Liver (tissue), 9 donors: ENCODE results near the gene C1orf174. TPM values are rescaled to one million over a fixed set of nuclear protein-coding genes. Genes with fewer than 3 reads are reported as not detected.

Experiments used
- DNase-seq: peaks from one replicate; pipeline ENCODE4 v3.0.0-alpha.2; 2017; ENCODE audit warnings: low spot score
- H3K27ac ChIP-seq, 2 donors: one replicate each; pipeline ENCODE4 v1.7.0; 2013; ENCODE audit warnings: inconsistent platforms in 2 of 2, low read length in 2 of 2, control low read depth in 1 of 2, low read depth in 1 of 2, mild to moderate bottlenecking in 1 of 2
- H3K27me3 ChIP-seq, 4 donors: one replicate each; pipeline versions ENCODE4 v1.6.1 to v1.7.0; 2013; ENCODE audit warnings: low read length in 3 of 4, inconsistent platforms in 1 of 4, mild to moderate bottlenecking in 1 of 4, moderate library complexity in 1 of 4; ENCODE audit not compliant: control insufficient read depth in 4 of 4, insufficient read depth in 4 of 4
- H3K36me3 ChIP-seq, 4 donors: one replicate each; pipeline versions ENCODE4 v1.6.1 to v1.7.0; 2013; ENCODE audit warnings: low read length in 3 of 4, mild to moderate bottlenecking in 3 of 4, low read depth in 1 of 4, moderate library complexity in 1 of 4; ENCODE audit not compliant: control insufficient read depth in 4 of 4, insufficient read depth in 3 of 4
- H3K4me1 ChIP-seq, 4 donors: one replicate each; pipeline versions ENCODE4 v1.6.1 to v1.7.0; 2013; ENCODE audit warnings: low read length in 3 of 4, mild to moderate bottlenecking in 3 of 4, moderate library complexity in 1 of 4; ENCODE audit not compliant: control insufficient read depth in 4 of 4, insufficient read depth in 4 of 4
- H3K4me3 ChIP-seq, 3 donors: one replicate each; pipeline versions ENCODE4 v1.6.1 to v1.7.0; 2013; ENCODE audit warnings: low read length in 3 of 3, control low read depth in 1 of 3, low read depth in 1 of 3, mild to moderate bottlenecking in 1 of 3
- H3K9ac ChIP-seq, 2 donors: one replicate each; pipeline ENCODE4 v1.7.0; 2013; ENCODE audit warnings: low read length in 2 of 2, mild to moderate bottlenecking in 2 of 2, moderate library complexity in 2 of 2, control low read depth in 1 of 2, low read depth in 1 of 2
- H3K9me3 ChIP-seq, 4 donors: one replicate each; pipeline versions ENCODE4 v1.6.1 to v1.7.0; 2013; ENCODE audit warnings: low read length in 3 of 4; ENCODE audit not compliant: control insufficient read depth in 4 of 4
- ATF3 ChIP-seq: IDR thresholded peaks from 2 replicates; pipeline ENCODE4 v1.6.1; 2016; ENCODE audit warnings: antibody characterized with exemption
- FOXA2 ChIP-seq: IDR thresholded peaks from 2 replicates; pipeline ENCODE4 v1.6.1; 2016; ENCODE audit warnings: antibody characterized with exemption
- GABPA ChIP-seq, 2 donors: IDR thresholded peaks in 1 of 2; conservative IDR thresholded peaks in 1 of 2; 2 replicates each; pipeline ENCODE4 v1.6.1; 2016; ENCODE audit warnings: antibody characterized with exemption in 2 of 2, mild to moderate bottlenecking in 1 of 2, moderate library complexity in 1 of 2
- HNF4A ChIP-seq, 2 donors: conservative IDR thresholded peaks; 2 replicates each; pipeline ENCODE4 v1.6.1; 2016; ENCODE audit warnings: antibody characterized with exemption in 2 of 2, mild to moderate bottlenecking in 2 of 2
- HNF4G ChIP-seq: IDR thresholded peaks from 2 replicates; pipeline ENCODE4 v1.6.1; 2016; ENCODE audit warnings: antibody characterized with exemption
- MAX ChIP-seq: IDR thresholded peaks from 2 replicates; pipeline ENCODE4 v1.6.1; 2016; ENCODE audit warnings: antibody characterized with exemption
- RAD21 ChIP-seq, 2 donors: IDR thresholded peaks; 2 replicates each; pipeline ENCODE4 v1.6.1; 2016; ENCODE audit warnings: antibody characterized with exemption in 2 of 2, mild to moderate bottlenecking in 2 of 2
- RXRA ChIP-seq, 2 donors: IDR thresholded peaks; 2 replicates each; pipeline ENCODE4 v1.6.1; 2017 to 2018; ENCODE audit warnings: antibody characterized with exemption in 2 of 2, mild to moderate bottlenecking in 1 of 2
- SP1 ChIP-seq: IDR thresholded peaks from 2 replicates; pipeline ENCODE4 v1.6.1; 2018; ENCODE audit warnings: antibody characterized with exemption, mild to moderate bottlenecking
- YY1 ChIP-seq: IDR thresholded peaks from 2 replicates; pipeline ENCODE4 v1.6.1; 2016; ENCODE audit warnings: antibody characterized with exemption, mild to moderate bottlenecking
- ZBTB33 ChIP-seq: IDR thresholded peaks from 2 replicates; pipeline ENCODE4 v1.6.1; 2016; ENCODE audit warnings: antibody characterized with exemption
- WGBS: extraction: QIAGEN DNeasy Blood & Tissue Kit; methylation state at CpG from one replicate; pipeline ENCODE4 v1.1.7; 2013; 5-methylcytosine and 5-hydroxymethylcytosine counted together
- polyA plus RNA-seq, 2 donors: library from polyadenylated mRNA; stranded (reverse) in 1 of 2; unstranded in 1 of 2; fragments of 200-250 nt in 1 of 2; fragments of >200 nt in 1 of 2; fragmentation: Nextera tagmentation in 1 of 2; extraction: Ambion mirVana in 1 of 2; gene quantifications; one replicate each; pipeline versions ENCODE4 v1.2.1 to v1.2.3, GENCODE V29; 2013 to 2015
- total RNA-seq, 2 donors: library from RNA; depleted of rRNA; stranded (reverse); fragments of >200 nt; gene quantifications; one replicate each; pipeline ENCODE4 v1.2.3, GENCODE V29; 2014
- TF ChIP-seq, protein P1 (sequence below): IDR thresholded peaks from 2 replicates; pipeline ENCODE4 v1.6.1; 2016; ENCODE audit warnings: antibody characterized with exemption, mild to moderate bottlenecking
- donor health status: healthy.
- donor health status: healthy.
- donor health status: healthy.
- donor health status: healthy.
- donor health status: healthy.

Gene C1orf174
- total and polyA plus RNA-seq, 4 donors = 10.4 to 17.0 (median 13.8) TPM

GRCh38 chr1:3926956-3927355 lies 26.9 kb upstream of the C1orf174 start:
- Histone ChIP-seq H3K27ac (no peak overlapping the region), H3K4me1 (no peaks in the 10 kb centered on the region), H3K9ac (no peak overlapping the region), H3K4me3 (no peak overlapping the region), H3K36me3 (no peaks in the 10 kb centered on the region), H3K9me3 (peaks cover 0 to 2% (median 0%) of the 10 kb centered on the region in 4 donors), H3K27me3 (peaks cover 0 to 10% (median under 1%) of the 10 kb centered on the region in 4 donors)
- no peak for DNase-seq
- TF ChIP-seq MAX = no peak
- TF ChIP-seq ZBTB33 = no peak
- no peak for TF ChIP-seq YY1
- no peak for TF ChIP-seq HNF4A (conservative IDR thresholded peaks at IDR 0.05)
- no peak for TF ChIP-seq HNF4G
- no peak for TF ChIP-seq GABPA (IDR thresholded peaks at IDR 0.05 in 1 of 2, conservative IDR thresholded peaks at IDR 0.05 in 1 of 2)
- TF ChIP-seq SP1 = no peak

- Histone ChIP-seq H3K4me3 (no peak overlapping the region), H3K4me1 (no peaks in the 10 kb centered on the region), H3K9ac (no peak overlapping the region), H3K27me3 (peaks cover 0 to 3% (median under 1%) of the 10 kb centered on the region in 4 donors), H3K9me3 (peaks cover 0 to 2% (median 0%) of the 10 kb centered on the region in 4 donors), H3K36me3 (no peaks in the 10 kb centered on the region), H3K27ac (no peak overlapping the region)
- WGBS = 73% methylated on average over 8 of the region's 8 CpGs
- no peak for TF ChIP-seq SP1
- TF ChIP-seq HNF4A (conservative IDR thresholded peaks at IDR 0.05) = no peak
- TF ChIP-seq RXRA (IDR thresholded peaks at IDR 0.05) = no peak
- no peak for TF ChIP-seq ATF3
- no peak for TF ChIP-seq RAD21 (IDR thresholded peaks at IDR 0.05)
- no peak for TF ChIP-seq YY1
- no peak for TF ChIP-seq MAX
- TF ChIP-seq, protein P1, sequence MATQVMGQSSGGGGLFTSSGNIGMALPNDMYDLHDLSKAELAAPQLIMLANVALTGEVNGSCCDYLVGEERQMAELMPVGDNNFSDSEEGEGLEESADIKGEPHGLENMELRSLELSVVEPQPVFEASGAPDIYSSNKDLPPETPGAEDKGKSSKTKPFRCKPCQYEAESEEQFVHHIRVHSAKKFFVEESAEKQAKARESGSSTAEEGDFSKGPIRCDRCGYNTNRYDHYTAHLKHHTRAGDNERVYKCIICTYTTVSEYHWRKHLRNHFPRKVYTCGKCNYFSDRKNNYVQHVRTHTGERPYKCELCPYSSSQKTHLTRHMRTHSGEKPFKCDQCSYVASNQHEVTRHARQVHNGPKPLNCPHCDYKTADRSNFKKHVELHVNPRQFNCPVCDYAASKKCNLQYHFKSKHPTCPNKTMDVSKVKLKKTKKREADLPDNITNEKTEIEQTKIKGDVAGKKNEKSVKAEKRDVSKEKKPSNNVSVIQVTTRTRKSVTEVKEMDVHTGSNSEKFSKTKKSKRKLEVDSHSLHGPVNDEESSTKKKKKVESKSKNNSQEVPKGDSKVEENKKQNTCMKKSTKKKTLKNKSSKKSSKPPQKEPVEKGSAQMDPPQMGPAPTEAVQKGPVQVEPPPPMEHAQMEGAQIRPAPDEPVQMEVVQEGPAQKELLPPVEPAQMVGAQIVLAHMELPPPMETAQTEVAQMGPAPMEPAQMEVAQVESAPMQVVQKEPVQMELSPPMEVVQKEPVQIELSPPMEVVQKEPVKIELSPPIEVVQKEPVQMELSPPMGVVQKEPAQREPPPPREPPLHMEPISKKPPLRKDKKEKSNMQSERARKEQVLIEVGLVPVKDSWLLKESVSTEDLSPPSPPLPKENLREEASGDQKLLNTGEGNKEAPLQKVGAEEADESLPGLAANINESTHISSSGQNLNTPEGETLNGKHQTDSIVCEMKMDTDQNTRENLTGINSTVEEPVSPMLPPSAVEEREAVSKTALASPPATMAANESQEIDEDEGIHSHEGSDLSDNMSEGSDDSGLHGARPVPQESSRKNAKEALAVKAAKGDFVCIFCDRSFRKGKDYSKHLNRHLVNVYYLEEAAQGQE = no peak
- TF ChIP-seq FOXA2 = no peak
- no peak for TF ChIP-seq GABPA (IDR thresholded peaks at IDR 0.05 in 1 of 2, conservative IDR thresholded peaks at IDR 0.05 in 1 of 2)
- no peak for DNase-seq
These were observed 25.7 kb upstream of the C1orf174 start for GRCh38 chr1:3925762-3926161.
